ENCODE results near the gene TESPA1. TPM values are rescaled to one million over a fixed set of nuclear protein-coding genes. Genes with fewer than 3 reads are reported as not detected.
A peak's percentile ranks its signal among the peaks of the same experiment; 100 is the strongest.

The TESPA1 gene
- polyA plus RNA-seq, 1 donor, result 1.6 TPM

DNA sequence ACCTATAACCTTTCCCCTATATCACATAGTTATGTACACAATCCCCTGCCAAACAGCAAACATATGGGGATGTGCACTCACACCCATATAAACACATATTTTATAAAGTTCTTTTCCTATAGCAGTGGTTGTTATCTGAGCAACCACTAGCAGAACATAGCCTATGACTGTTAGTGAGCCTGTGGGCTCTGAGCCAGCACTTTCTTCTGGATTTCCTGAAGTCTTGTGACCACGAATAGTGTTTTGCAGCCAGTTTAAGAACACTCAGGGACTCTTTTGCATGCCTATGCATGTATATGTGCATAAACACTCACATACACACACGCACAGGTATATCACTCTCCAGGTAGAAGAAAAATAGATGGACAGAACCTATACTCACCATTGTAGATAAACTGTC lies 17.1 kb downstream of the TESPA1 start:
- no CpG with 5 or more reads among the region's 2 CpGs for WGBS (ENCODE audit: insufficient coverage, low lambda C conversion rate)
- Histone ChIP-seq H3K4me3 (ENCODE audit: low read length) (no peak overlapping the region), H3K27me3 (ENCODE audit: control insufficient read depth, insufficient read depth, low read length) (peaks cover 6% of the 10 kb centered on the region), H3K4me1 (ENCODE audit: control insufficient read depth, insufficient read depth, low read length) (no peaks in the 10 kb centered on the region), H3K27ac (ENCODE audit: low read length) (no peak overlapping the region), H3K36me3 (ENCODE audit: control insufficient read depth, insufficient read depth, low read length) (no peaks in the 10 kb centered on the region), H3K9me3 (ENCODE audit: control insufficient read depth, low read depth, low read length) (no peaks in the 10 kb centered on the region)
- DNase-seq, result no peak

DNA sequence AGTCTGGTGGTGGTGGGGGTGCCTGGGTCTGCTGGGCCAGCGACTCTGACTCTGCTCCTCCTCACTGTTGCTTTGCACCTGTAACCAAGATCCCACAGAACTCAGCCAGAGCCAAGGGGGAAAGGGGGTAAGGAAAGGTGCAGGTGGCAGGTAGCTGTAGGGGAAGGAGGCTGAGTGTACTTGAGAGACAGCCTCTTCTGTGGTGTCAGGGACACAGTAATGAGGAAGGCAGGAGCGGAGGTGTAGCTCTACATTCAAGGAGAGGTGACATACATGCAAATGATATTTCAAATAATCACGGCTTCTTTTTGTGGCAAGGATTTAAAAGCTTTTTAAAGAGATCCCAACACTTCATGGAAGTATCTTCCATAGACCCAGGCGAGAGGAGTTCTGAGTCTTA lies 23.4 kb downstream of the TESPA1 start:
- H3K9me3 ChIP-seq (ENCODE audit: control insufficient read depth, low read depth, low read length), result no peaks in the 10 kb centered on the region
- H3K4me1 ChIP-seq (ENCODE audit: control insufficient read depth, insufficient read depth, low read length), result no peaks in the 10 kb centered on the region
- no peaks in the 10 kb centered on the region for H3K36me3 ChIP-seq (ENCODE audit: control insufficient read depth, insufficient read depth, low read length)
- H3K27ac ChIP-seq (ENCODE audit: low read length), result no peak overlapping the region
- no peak for DNase-seq
- no peak overlapping the region for H3K4me3 ChIP-seq (ENCODE audit: low read length)
- 100% methylated on average over 1 of the region's 4 CpGs for WGBS (ENCODE audit: insufficient coverage, low lambda C conversion rate)
- peaks cover 10% of the 10 kb centered on the region for H3K27me3 ChIP-seq (ENCODE audit: control insufficient read depth, insufficient read depth, low read length)

DNA sequence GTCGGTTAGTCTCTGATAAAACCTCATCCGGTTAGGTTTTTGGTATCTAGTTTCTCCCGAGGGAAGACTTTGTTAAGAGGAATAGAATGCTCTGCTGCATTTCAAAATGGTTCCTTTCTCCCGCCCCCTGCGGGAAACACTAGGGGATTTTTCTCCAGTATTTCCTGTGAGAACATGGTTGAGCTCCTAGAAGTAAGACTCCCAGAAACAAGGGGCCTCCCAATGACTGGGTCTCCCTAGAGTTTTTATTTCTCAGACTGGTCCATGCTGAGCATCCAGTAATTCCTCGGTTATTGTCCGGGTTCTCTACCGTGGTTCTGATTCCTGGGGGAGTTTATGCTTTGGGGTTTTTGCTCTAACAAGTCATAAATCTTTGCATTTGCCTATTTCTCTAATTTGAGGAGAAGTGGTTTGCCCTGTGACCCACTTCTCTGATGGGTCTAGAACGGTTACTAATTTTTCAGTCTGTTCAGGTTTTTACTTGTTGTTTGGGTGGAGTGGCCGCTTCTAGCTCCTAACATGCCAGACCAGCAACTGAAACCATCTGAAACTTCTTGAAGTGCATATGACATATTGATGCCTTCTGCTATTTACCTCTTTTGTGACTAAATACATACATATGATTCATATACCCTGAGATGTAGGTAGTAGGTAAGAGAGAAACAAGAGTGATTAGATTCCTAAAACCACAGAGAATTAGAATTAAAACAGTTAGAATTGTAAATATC lies 25.1 kb downstream of the TESPA1 start:
- Histone ChIP-seq H3K9me3 (ENCODE audit: control insufficient read depth, low read depth, low read length) (no peaks in the 10 kb centered on the region), H3K4me1 (ENCODE audit: control insufficient read depth, insufficient read depth, low read length) (no peaks in the 10 kb centered on the region), H3K27ac (ENCODE audit: low read length) (no peak overlapping the region), H3K27me3 (ENCODE audit: control insufficient read depth, insufficient read depth, low read length) (peaks cover 10% of the 10 kb centered on the region), H3K36me3 (ENCODE audit: control insufficient read depth, insufficient read depth, low read length) (no peaks in the 10 kb centered on the region), H3K4me3 (ENCODE audit: low read length) (no peak overlapping the region)
- WGBS (ENCODE audit: insufficient coverage, low lambda C conversion rate), result 60% methylated on average over 1 of the region's 10 CpGs
- no peak for DNase-seq

DNA sequence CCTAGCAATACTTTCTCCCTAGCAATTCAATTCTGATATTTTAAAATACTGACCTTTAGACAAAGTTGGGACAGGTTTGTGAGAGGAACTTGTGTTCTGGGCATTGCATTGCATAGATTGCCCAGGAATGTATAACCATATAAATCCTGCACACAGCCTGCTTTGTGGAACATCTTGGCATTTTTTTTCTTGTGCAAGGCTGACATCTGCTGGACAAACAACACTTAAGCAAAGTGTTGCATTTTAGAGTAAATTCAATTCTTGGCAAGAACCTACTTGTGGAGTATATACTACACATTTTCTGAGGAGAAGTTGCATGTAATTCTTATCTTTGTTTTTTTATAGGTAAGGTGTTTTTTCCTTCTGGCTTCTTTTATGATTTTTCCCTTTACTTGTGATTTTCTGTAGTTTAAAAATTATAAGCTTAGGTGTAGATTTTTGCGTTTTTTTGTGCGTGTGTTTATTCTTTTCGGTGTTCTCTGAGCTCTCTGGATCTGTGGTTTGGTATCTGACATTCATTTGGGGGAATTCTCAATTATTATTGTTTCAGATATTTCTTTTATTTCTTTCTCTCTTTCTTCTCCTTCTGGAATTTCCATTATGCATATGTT lies 26.4 kb downstream of the TESPA1 start:
- H3K27me3 ChIP-seq (ENCODE audit: control insufficient read depth, insufficient read depth, low read length), result peaks cover 6% of the 10 kb centered on the region
- H3K27ac ChIP-seq (ENCODE audit: low read length), result no peak overlapping the region
- H3K36me3 ChIP-seq (ENCODE audit: control insufficient read depth, insufficient read depth, low read length), result no peaks in the 10 kb centered on the region
- no peak overlapping the region for H3K4me3 ChIP-seq (ENCODE audit: low read length)
- 83% methylated on average over 2 of the region's 3 CpGs for WGBS (ENCODE audit: insufficient coverage, low lambda C conversion rate)
- peak; percentile 40 to 50 for DNase-seq
- H3K4me1 ChIP-seq (ENCODE audit: control insufficient read depth, insufficient read depth, low read length), result no peaks in the 10 kb centered on the region
- no peaks in the 10 kb centered on the region for H3K9me3 ChIP-seq (ENCODE audit: control insufficient read depth, low read depth, low read length)

DNA sequence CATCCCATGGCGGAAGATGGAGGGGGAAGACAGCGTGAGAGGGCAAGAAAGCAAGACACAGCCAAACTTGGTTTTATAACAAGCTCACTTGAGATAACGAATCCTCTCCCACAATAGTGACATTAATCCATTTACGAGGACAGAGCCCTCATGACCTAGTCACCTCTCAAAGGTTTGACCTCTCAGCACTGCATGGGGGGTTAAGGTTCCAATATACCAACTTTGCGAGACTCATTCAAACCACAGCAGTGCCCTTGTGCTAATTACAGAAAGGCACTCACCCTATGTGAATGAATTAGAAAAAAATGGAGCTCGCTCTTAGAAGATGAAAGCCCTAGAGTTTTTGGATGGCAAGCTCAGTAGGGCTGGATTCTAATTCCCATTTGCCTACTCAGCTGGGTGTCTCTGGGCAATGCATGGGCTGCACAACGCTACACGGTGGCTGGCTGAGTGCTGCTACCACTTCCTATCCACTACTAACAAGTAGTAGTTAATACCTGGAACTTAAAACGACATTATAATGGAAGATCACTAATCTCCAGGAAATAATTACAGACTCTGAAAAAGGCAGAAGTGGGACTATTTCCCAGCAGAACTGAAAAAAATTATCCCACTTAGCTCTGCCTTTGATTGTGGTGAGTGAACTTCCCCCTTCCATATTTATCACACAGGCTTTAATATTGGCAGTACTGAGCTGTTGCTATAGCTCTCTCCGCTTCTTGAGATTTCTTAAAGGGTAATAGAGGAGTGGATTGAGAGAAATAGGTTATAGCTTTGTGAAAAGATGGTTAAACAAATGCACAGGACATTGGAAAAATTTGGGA lies 27.5 kb downstream of the TESPA1 start:
- WGBS (ENCODE audit: insufficient coverage, low lambda C conversion rate), result no CpG with 5 or more reads among the region's 10 CpGs

DNA sequence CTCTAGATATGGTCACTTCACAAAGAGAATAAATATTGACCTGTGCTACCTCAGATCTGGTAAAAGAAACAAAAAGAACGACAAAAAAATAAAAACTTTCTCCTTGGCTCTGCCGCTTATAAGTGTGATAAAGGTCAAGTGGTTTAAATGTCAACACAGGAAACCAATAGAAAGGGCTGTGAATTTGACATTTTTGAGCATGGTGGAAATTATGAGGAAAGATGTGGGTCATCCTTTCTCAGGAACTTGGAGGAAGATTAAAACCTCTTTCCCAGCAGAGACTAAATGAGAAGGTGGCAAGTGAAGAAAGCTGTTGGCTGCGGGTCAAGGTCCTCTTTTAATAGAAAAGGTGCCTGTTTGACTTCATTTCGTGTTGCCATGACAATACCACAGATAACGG lies 28.2 kb downstream of the TESPA1 start:
- no peak overlapping the region for H3K27ac ChIP-seq (ENCODE audit: low read length)
- H3K9me3 ChIP-seq (ENCODE audit: control insufficient read depth, low read depth, low read length), result no peaks in the 10 kb centered on the region
- DNase-seq, result no peak
- no peaks in the 10 kb centered on the region for H3K4me1 ChIP-seq (ENCODE audit: control insufficient read depth, insufficient read depth, low read length)
- no peaks in the 10 kb centered on the region for H3K36me3 ChIP-seq (ENCODE audit: control insufficient read depth, insufficient read depth, low read length)
- peaks cover 6% of the 10 kb centered on the region for H3K27me3 ChIP-seq (ENCODE audit: control insufficient read depth, insufficient read depth, low read length)
- 80% methylated on average over 4 of the region's 5 CpGs for WGBS (ENCODE audit: insufficient coverage, low lambda C conversion rate)
- H3K4me3 ChIP-seq (ENCODE audit: low read length), result no peak overlapping the region

More for the DNA sequence above, 27.5 kb downstream of the TESPA1 start:
- Histone ChIP-seq H3K4me3 (ENCODE audit: low read length) (no peak overlapping the region), H3K9me3 (ENCODE audit: control insufficient read depth, low read depth, low read length) (no peaks in the 10 kb centered on the region), H3K27ac (ENCODE audit: low read length) (no peak overlapping the region), H3K27me3 (ENCODE audit: control insufficient read depth, insufficient read depth, low read length) (peaks cover 6% of the 10 kb centered on the region), H3K4me1 (ENCODE audit: control insufficient read depth, insufficient read depth, low read length) (no peaks in the 10 kb centered on the region), H3K36me3 (ENCODE audit: control insufficient read depth, insufficient read depth, low read length) (no peaks in the 10 kb centered on the region)
- DNase-seq, result no peak

DNA sequence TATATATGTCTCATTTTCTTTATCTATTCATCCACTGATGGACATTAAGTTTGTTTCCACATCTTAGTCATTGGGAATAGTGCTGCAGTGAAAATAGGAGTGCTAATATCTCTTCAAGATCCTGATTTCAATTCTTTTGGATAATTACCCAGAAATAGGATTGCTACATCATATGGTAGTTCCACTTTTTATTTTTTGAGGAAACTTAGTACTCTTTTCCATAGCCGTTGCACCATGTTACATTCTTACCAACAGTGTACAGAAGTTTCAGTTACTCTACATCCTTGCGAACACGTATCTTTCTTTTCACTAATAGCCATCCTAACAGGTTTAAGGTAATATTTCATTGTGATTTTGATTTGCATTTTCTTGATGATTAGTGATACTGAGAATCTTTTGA lies 29.8 kb downstream of the TESPA1 start:
- Histone ChIP-seq H3K9me3 (ENCODE audit: control insufficient read depth, low read depth, low read length) (no peaks in the 10 kb centered on the region), H3K36me3 (ENCODE audit: control insufficient read depth, insufficient read depth, low read length) (no peaks in the 10 kb centered on the region), H3K27ac (ENCODE audit: low read length) (no peak overlapping the region), H3K27me3 (ENCODE audit: control insufficient read depth, insufficient read depth, low read length) (peaks cover 6% of the 10 kb centered on the region), H3K4me1 (ENCODE audit: control insufficient read depth, insufficient read depth, low read length) (no peaks in the 10 kb centered on the region), H3K4me3 (ENCODE audit: low read length) (no peak overlapping the region)
- no peak for DNase-seq
- WGBS (ENCODE audit: insufficient coverage, low lambda C conversion rate), result 48% methylated on average over 3 of the region's 3 CpGs

DNA sequence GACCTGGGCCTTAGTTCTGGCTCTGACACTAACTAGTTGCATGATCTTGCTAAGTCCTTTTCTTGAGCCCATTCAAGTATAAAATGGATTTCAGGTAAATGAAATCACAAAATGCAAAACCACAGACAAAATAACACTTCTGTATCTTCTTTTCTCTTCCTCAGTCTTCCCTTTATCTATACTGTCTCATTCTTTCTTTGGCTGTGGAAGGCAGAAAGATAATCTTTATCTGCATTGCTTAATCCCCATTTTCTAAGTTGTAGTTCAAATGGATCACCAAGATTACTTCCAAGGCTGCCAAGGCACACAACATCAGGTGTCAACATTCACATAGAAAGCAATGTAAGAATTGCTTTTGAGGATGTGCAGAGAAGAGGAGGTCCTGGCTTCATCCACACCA lies 30.3 kb downstream of the TESPA1 start:
- DNase-seq, result no peak
- Histone ChIP-seq H3K36me3 (ENCODE audit: control insufficient read depth, insufficient read depth, low read length) (no peaks in the 10 kb centered on the region), H3K4me3 (ENCODE audit: low read length) (no peak overlapping the region), H3K4me1 (ENCODE audit: control insufficient read depth, insufficient read depth, low read length) (no peaks in the 10 kb centered on the region), H3K9me3 (ENCODE audit: control insufficient read depth, low read depth, low read length) (no peaks in the 10 kb centered on the region), H3K27ac (ENCODE audit: low read length) (no peak overlapping the region), H3K27me3 (ENCODE audit: control insufficient read depth, insufficient read depth, low read length) (peaks cover 2% of the 10 kb centered on the region)

DNA sequence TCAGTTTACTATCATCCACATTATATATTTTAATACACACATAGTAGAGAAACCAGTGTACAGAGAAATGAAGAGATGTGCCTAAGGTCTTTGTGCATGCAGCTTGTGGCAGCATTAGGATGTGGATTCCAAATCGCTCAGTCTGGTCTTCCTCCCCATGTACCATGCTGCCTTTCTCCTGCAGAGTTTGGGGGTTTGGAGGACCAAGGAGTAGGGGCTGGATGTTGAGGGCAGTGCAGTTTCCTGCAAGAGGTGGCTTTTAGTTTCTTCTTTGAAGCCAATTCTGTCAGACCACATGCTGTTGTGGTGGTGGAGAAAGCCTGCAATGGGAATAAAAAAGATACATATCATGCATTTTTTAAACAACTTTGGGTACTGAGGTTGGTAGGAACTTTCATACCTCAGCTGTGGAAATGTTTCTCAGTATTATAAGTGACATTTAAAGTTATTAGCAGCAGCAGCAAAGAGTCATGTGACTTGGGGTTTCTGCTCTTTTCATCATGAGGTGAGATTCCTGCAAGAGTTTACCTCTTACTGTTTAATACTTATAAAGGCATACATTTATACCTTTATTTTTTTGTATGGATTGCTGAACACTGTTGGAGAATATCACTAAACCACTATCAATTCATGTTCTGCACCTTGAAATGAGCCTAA lies 34.4 kb downstream of the TESPA1 start:
- WGBS (ENCODE audit: insufficient coverage, low lambda C conversion rate), result no CpG with 5 or more reads among the region's 1 CpG
- H3K27me3 ChIP-seq (ENCODE audit: control insufficient read depth, insufficient read depth, low read length), result no peaks in the 10 kb centered on the region
- no peaks in the 10 kb centered on the region for H3K4me1 ChIP-seq (ENCODE audit: control insufficient read depth, insufficient read depth, low read length)
- no peak overlapping the region for H3K27ac ChIP-seq (ENCODE audit: low read length)
- no peak overlapping the region for H3K4me3 ChIP-seq (ENCODE audit: low read length)
- H3K9me3 ChIP-seq (ENCODE audit: control insufficient read depth, low read depth, low read length), result no peaks in the 10 kb centered on the region
- no peak for DNase-seq
- no peaks in the 10 kb centered on the region for H3K36me3 ChIP-seq (ENCODE audit: control insufficient read depth, insufficient read depth, low read length)

DNA sequence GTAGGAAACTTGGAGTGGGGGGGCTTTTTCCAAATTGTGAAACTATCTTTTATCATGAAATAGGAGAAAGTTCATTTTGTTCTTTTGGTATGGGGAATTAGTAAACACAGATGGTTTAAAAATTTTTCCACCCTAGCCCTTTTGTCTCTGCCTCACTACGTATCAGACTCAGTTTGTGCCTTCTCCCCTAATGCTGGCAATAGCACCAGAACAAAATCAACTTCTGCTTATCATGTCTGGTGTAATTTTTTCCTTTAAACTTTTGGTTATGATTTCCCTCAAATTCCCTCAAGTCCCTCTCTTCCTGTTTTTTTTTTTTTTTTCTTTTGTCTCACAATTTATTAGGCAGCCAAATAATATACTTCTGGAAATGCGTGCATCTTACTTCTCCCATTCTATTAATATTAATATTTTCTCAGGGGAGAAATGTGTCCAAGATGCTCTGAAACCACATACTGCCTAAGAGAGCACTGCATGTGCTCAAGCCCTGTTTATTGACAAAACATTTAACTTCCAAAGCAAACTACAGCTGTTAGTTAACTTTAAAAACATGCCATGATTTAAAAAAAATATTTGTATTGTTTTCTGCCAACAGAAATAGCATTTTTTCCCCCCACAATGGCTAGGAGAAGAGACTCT lies 35.4 kb downstream of the TESPA1 start:
- Histone ChIP-seq H3K27ac (ENCODE audit: low read length) (no peak overlapping the region), H3K4me1 (ENCODE audit: control insufficient read depth, insufficient read depth, low read length) (no peaks in the 10 kb centered on the region), H3K36me3 (ENCODE audit: control insufficient read depth, insufficient read depth, low read length) (no peaks in the 10 kb centered on the region), H3K27me3 (ENCODE audit: control insufficient read depth, insufficient read depth, low read length) (no peaks in the 10 kb centered on the region), H3K4me3 (ENCODE audit: low read length) (no peak overlapping the region), H3K9me3 (ENCODE audit: control insufficient read depth, low read depth, low read length) (no peaks in the 10 kb centered on the region)
- WGBS (ENCODE audit: insufficient coverage, low lambda C conversion rate), result no CpG with 5 or more reads among the region's 2 CpGs
- no peak for DNase-seq

Data from large intestine (tissue), 3 donors.